Upper lobe of left lung (tissue), 6 donors: ENCODE data around the gene CADM1. TPM values are rescaled to one million over a fixed set of nuclear protein-coding genes. Genes with fewer than 3 reads are reported as not detected.

ENCODE experiments used
- ATAC-seq, 2 donors: fragments of 200-7000 bp; cut with Tn5 transposase; one replicate each; pipeline ENCODE4 v1.9.1; 2022; ENCODE audit warnings: mild to moderate bottlenecking in 2 of 2, moderate library complexity in 2 of 2; ENCODE audit not compliant: low FRiP score in 2 of 2
- DNase-seq, 2 donors: peaks; one replicate each; pipeline ENCODE4 v3.0.0-alpha.2; 2019 to 2020
- H3K27ac ChIP-seq, 4 donors: fragments of 200-600 bp; sonication (generic); one replicate each; pipeline ENCODE4 v1.5.1; 2016 to 2019
- H3K27me3 ChIP-seq, 4 donors: fragments of 200-600 bp; sonication (generic); one replicate each; pipeline ENCODE4 v1.5.1; 2017 to 2019
- H3K36me3 ChIP-seq, 4 donors: fragments of 200-600 bp; sonication (generic); one replicate each; pipeline ENCODE4 v1.5.1; 2016 to 2019
- H3K4me1 ChIP-seq, 4 donors: fragments of 200-600 bp; sonication (generic); one replicate each; pipeline ENCODE4 v1.5.1; 2018 to 2019
- H3K4me3 ChIP-seq, 4 donors: fragments of 200-600 bp; sonication (generic); one replicate each; pipeline ENCODE4 v1.5.1; 2017 to 2019; ENCODE audit warnings: mild to moderate bottlenecking in 2 of 4, moderate library complexity in 1 of 4
- H3K9me3 ChIP-seq, 4 donors: fragments of 200-600 bp; sonication (generic); one replicate each; pipeline ENCODE4 v1.5.1; 2018 to 2019
- EP300 ChIP-seq, 4 donors: sonication (generic); formaldehyde crosslinking; IDR thresholded peaks; one replicate each; pipeline ENCODE4 v1.5.1; 2017; ENCODE audit warnings: antibody characterized with exemption in 4 of 4, control low read depth in 2 of 4
- POLR2A ChIP-seq, 4 donors: fragments of 450-650 bp; IDR thresholded peaks; one replicate each; pipeline ENCODE4 v1.5.1; 2016 to 2017; ENCODE audit warnings: antibody characterized with exemption in 4 of 4, mild to moderate bottlenecking in 2 of 4
- POLR2AphosphoS5 ChIP-seq, 2 donors: sonication (generic); formaldehyde crosslinking; IDR thresholded peaks; one replicate each; pipeline ENCODE4 v1.5.1; 2017; ENCODE audit warnings: antibody characterized with exemption in 2 of 2
- WGBS, 2 donors: methylation state at CpG; one replicate each; pipeline ENCODE4 v1.1.5; 2017 to 2018; 5-methylcytosine and 5-hydroxymethylcytosine counted together
- total RNA-seq, 6 donors: library from RNA; depleted of rRNA in 4 of 6; stranded (reverse); fragments of >200 nt in 4 of 6; gene quantifications; one replicate each; pipeline versions ENCODE4 v1.1.0 to v1.2.1, GENCODE V29; 2016 to 2021
- TF ChIP-seq, protein P1 (sequence below), 6 experiments: fragments of 450-650 bp in 4 of 6; fragments of 200-600 bp in 2 of 6; sonication (generic) in 2 of 6; IDR thresholded peaks; one replicate each; pipeline ENCODE4 v1.5.1; 2016 to 2019; ENCODE audit warnings: antibody characterized with exemption in 6 of 6
- donor health status: DM: no; HTN: no; CAD: no; lungs with moderate emphysema.
- donor health status: DM: no; HTN: yes; CAD: no; lungs with severe emphysema.

CADM1 gene
- total RNA-seq, 6 donors from 2014 or later, result 69.9 to 212 (median 125) TPM

DNA sequence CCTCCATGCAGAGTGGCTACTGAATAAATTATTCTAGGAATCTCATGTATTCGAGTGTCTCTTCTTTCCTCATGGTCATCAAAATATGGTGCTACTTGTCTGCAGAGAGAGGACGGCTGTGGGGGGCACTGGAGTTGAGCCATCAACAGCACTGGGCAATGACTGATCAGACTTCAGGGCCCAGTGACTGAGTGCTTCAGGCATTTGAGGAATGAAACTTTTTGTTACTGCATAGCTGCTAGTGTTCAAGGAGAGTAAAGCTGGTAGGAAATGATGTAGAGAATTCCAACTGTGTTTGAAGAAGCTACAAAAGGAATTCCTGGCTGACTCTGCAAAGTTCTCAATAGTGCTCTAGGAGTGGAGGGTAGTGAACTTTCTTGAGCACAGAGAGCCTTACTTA lies 277.7 kb downstream of the CADM1 start:
- Histone ChIP-seq H3K9me3 (no peaks in the 10 kb centered on the region), H3K4me3 (no peak overlapping the region), H3K36me3 (peaks cover 0 to 10% (median 3%) of the 10 kb centered on the region in 4 donors), H3K27me3 (no peaks in the 10 kb centered on the region), H3K4me1 (no peaks in the 10 kb centered on the region), H3K27ac (no peak overlapping the region)
- TF ChIP-seq POLR2A (IDR thresholded peaks at IDR 0.05), result no peak
- 75 to 94% methylated on average over 2 of the region's 2 CpGs for WGBS, 2 donors
- DNase-seq, result no peak
- ATAC-seq, result peak in 1 of 2 donors; percentile 76

DNA sequence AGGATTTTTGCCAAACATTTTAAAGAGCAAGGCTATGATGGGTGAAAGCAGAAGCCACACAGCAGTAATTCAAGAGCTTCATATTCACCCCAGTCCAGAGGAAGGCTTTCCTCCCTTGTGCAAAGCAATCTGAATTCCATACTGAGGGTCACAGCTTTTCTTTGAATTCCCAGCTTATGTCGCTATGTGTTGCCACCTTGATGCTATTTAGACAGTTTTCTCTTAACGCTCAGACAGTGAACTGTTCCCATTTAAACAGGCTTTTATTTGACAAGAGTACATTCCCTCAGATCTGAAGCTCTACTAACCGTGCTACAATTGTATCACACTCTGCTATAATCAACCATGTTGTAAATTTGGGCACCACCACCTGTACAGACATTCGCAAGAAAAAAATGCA lies 279.7 kb downstream of the CADM1 start:
- H3K36me3 ChIP-seq, result peaks cover 0 to 3% (median 1%) of the 10 kb centered on the region in 4 donors
- WGBS, 2 donors, result 77 to 88% methylated on average over 4 of the region's 4 CpGs
- no peak for TF ChIP-seq POLR2A (IDR thresholded peaks at IDR 0.05)
- TF ChIP-seq, protein P1, sequence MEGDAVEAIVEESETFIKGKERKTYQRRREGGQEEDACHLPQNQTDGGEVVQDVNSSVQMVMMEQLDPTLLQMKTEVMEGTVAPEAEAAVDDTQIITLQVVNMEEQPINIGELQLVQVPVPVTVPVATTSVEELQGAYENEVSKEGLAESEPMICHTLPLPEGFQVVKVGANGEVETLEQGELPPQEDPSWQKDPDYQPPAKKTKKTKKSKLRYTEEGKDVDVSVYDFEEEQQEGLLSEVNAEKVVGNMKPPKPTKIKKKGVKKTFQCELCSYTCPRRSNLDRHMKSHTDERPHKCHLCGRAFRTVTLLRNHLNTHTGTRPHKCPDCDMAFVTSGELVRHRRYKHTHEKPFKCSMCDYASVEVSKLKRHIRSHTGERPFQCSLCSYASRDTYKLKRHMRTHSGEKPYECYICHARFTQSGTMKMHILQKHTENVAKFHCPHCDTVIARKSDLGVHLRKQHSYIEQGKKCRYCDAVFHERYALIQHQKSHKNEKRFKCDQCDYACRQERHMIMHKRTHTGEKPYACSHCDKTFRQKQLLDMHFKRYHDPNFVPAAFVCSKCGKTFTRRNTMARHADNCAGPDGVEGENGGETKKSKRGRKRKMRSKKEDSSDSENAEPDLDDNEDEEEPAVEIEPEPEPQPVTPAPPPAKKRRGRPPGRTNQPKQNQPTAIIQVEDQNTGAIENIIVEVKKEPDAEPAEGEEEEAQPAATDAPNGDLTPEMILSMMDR (IDR thresholded peaks at IDR 0.05), result no peak
- H3K4me3 ChIP-seq, result no peak overlapping the region
- no peaks in the 10 kb centered on the region for H3K27me3 ChIP-seq
- no peak overlapping the region for H3K27ac ChIP-seq
- H3K9me3 ChIP-seq, result no peaks in the 10 kb centered on the region
- no peak for DNase-seq
- no peak for ATAC-seq
- no peaks in the 10 kb centered on the region for H3K4me1 ChIP-seq

DNA sequence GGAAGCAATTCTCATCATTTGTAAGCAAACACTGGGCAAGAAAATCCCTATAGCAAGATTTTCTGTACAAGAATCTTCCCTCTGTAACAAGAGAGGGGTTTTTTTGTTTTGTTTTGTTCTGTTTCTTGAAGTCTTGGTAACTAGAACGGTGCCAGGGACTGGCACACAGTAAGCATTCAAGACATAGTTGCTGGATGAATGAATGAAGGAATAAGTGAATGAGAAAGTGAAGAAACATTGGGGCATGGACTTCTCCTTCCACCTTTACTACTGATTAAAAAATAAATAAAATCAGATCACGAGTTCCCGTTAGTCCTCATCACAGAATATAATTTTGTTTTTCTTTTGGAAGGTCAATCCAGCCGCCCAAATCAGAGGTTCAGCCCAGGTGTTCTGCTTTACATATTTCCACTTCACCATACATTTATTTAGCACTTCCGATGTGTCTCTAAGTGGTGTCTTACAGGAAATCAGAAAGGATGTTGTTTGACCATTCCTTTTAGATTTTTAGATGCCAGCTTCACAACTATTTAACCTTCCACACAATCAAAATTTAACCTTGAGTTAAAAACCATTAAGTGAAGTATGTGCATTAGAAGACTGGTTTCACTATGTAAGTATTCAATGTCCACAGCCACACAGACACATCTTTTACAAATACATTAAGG lies 281.2 kb downstream of the CADM1 start:
- Histone ChIP-seq H3K4me1 (no peaks in the 10 kb centered on the region), H3K9me3 (no peaks in the 10 kb centered on the region), H3K27me3 (no peaks in the 10 kb centered on the region), H3K36me3 (peaks cover 0 to 1% (median 0%) of the 10 kb centered on the region in 4 donors), H3K4me3 (no peak overlapping the region), H3K27ac (no peak overlapping the region)
- WGBS, 2 donors, result 83 to 88% methylated on average over 5 of the region's 5 CpGs
- no peak for ATAC-seq
- TF ChIP-seq POLR2A (IDR thresholded peaks at IDR 0.05), result no peak
- TF ChIP-seq, protein P1 (IDR thresholded peaks at IDR 0.05), result no peak
- no peak for DNase-seq

DNA sequence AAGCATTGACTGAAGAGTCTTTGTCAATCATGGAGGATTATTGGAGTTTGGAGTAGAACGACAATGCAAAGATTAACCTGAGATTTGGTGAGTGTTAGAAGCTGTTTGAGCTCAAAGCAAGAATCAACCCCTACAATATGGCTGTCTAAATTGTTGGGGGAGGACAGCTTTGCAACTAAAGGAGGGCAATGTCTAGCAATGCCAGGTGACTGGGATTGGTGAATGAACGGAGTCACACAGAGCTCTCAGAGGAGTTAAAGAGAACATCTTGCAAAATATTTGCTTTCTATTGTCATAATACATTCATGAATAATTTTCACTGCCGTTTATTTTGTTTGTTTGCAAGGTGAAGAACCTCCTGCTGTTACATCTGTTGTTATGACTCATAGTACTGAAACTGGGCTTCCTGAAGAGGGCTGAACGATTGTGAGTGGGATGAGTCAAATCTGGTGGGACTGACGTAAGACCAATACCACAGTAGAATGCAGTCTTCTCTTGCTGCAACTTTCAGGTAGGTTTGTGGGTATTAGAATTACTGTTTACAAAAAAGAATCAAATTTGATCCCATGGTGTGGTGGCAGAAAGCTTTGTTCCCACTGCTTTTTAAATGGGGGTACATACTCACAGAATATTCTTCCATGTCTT lies 281.9 kb downstream of the CADM1 start:
- Histone ChIP-seq H3K36me3 (peaks cover 0 to 4% (median 0%) of the 10 kb centered on the region in 4 donors), H3K9me3 (no peaks in the 10 kb centered on the region), H3K4me3 (no peak overlapping the region), H3K27ac (no peak overlapping the region), H3K27me3 (no peaks in the 10 kb centered on the region), H3K4me1 (no peaks in the 10 kb centered on the region)
- ATAC-seq (peak in 1 of 2 donors; percentile 32), DNase-seq (no peak)
- WGBS, 2 donors, result 51 to 76% methylated on average over 5 of the region's 5 CpGs
- TF ChIP-seq EP300 (IDR thresholded peaks at IDR 0.05) (no peak), POLR2A (IDR thresholded peaks at IDR 0.05) (no peak), POLR2AphosphoS5 (IDR thresholded peaks at IDR 0.05) (no peak)
- TF ChIP-seq, protein P1 (IDR thresholded peaks at IDR 0.05), result no peak

DNA sequence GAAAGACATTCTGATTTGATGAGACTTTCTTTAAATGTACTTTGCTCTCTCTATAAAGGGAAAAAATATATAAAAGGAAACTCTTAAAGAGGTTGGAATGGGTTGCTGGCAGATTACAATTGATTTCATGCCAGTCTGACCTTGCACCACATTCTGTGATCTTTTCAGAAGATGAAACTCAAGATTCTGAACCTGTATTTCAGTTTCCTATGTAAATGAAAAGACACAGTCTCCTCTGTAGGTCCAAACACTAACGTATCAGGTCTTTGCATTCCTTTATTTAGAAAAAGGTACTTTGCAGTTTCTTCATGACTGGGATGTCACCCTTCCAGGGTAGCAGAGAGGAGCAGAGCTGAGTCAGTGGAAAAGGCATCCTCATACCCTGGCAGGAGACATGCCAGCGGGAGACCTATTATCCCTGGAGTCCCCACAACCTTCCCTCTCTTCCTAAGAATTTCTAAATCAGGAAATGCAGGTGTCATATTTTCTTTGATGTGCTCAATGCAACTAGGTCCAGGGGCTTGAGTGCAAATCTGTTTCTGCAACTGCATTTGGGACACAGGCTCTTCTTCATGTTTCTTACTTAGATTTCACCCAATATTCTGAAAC lies 282.6 kb downstream of the CADM1 start:
- no peak for ATAC-seq

More for the DNA sequence above, 282.6 kb downstream of the CADM1 start:
- Histone ChIP-seq H3K4me1 (no peaks in the 10 kb centered on the region), H3K36me3 (peaks cover 0 to 12% (median 0%) of the 10 kb centered on the region in 4 donors), H3K27ac (no peak overlapping the region), H3K4me3 (no peak overlapping the region), H3K27me3 (no peaks in the 10 kb centered on the region), H3K9me3 (no peaks in the 10 kb centered on the region)
- DNase-seq, result no peak
- TF ChIP-seq POLR2AphosphoS5 (IDR thresholded peaks at IDR 0.05) (no peak), EP300 (IDR thresholded peaks at IDR 0.05) (no peak), POLR2A (IDR thresholded peaks at IDR 0.05) (no peak)
- TF ChIP-seq, protein P1 (IDR thresholded peaks at IDR 0.05), result no peak
- 50 to 85% methylated on average over 2 of the region's 2 CpGs for WGBS, 2 donors
